HCT116 (cell line): Measurements from ENCODE around the gene SCN3B. TPM values are rescaled to one million over a fixed set of nuclear protein-coding genes. Genes with fewer than 3 reads are reported as not detected.

Source experiments
- ATAC-seq: fragments of 200-7000 bp; cut with Tn5 transposase; 2 replicates; pipeline ENCODE4 v1.9.1; 2020; ENCODE audit warnings: mild to moderate bottlenecking, moderate library complexity
- BruUV-seq: library from RNA; stranded (reverse); fragments of 400-500 nt; replicated peaks from 2 replicates; lab custom pipeline; 2021; lab: Mats Ljungman, UMichigan
- CTCF ChIA-PET: fragments of 300-600 bp; sonication (Branson Sonifier 250); formaldehyde crosslinking; loops from one replicate; lab custom pipeline; 2021; ENCODE audit warnings: antibody characterized with exemption; lab: Charles Lee
- POLR2A ChIA-PET: fragments of 300-600, 350-600 bp; sonication (Branson Sonifier 250); formaldehyde crosslinking; loops from one replicate; lab custom pipeline; 2021; ENCODE audit warnings: antibody characterized with exemption; lab: Charles Lee
- RAD21 ChIA-PET, 2 experiments: fragments of 300-600 bp; sonication (Branson Sonifier 250); formaldehyde crosslinking; loops; one replicate each; lab custom pipeline; 2023; ENCODE audit warnings: low total read pairs in 2 of 2; ENCODE audit not compliant: uncharacterized antibody in 2 of 2, unreplicated experiment in 2 of 2, low non-redundant PET in 1 of 2; lab: Charles Lee
- DNase-seq: peaks from one replicate; pipeline ENCODE4 v3.0.0-alpha.2; 2010; ENCODE audit warnings: low read depth, low spot score
- H2AFZ ChIP-seq: fragments of 200-600 bp; shearing (Covaris generic), sonication (generic); 2 replicates; pipeline ENCODE4 v1.6.1; 2017; ENCODE audit warnings: low read depth, mixed run types, mixed read lengths, antibody characterized with exemption, low read length; ENCODE audit not compliant: poor library complexity, severe bottlenecking
- H3K27ac ChIP-seq: 2 replicates; pipeline ENCODE4 v1.5.1; 2012; ENCODE audit warnings: low read depth, low read length
- H3K27me3 ChIP-seq: fragments of 200-600 bp; sonication (generic); 2 replicates; pipeline ENCODE4 v1.6.1; 2016; ENCODE audit warnings: mixed run types, low read length, mixed read lengths; ENCODE audit not compliant: insufficient read depth
- H3K36me3 ChIP-seq, 2 experiments: fragments of 200-500 bp in 1 of 2; fragments of 200-600 bp in 1 of 2; sonication (Bioruptor generic) in 1 of 2; sonication (generic) in 1 of 2; 2 replicates each; pipeline versions ENCODE4 v1.5.1 to v1.6.1; 2014 to 2016; ENCODE audit warnings: low read length in 2 of 2, inconsistent platforms in 1 of 2, mixed read lengths in 1 of 2, mixed run types in 1 of 2; ENCODE audit not compliant: insufficient read depth in 2 of 2, control insufficient read depth in 1 of 2
- H3K4me1 ChIP-seq, 2 experiments: fragments of 200-600 bp in 1 of 2; sonication (generic) in 1 of 2; 2 replicates each; pipeline versions ENCODE4 v1.5.1 to v1.6.1; 2012 to 2017; ENCODE audit warnings: low read length in 2 of 2, inconsistent platforms in 1 of 2, mild to moderate bottlenecking in 1 of 2, mixed read lengths in 1 of 2, mixed run types in 1 of 2, moderate library complexity in 1 of 2; ENCODE audit not compliant: insufficient read depth in 2 of 2, control insufficient read depth in 1 of 2
- H3K4me2 ChIP-seq: fragments of 200-600 bp; sonication (generic); 2 replicates; pipeline ENCODE4 v1.6.1; 2017; ENCODE audit warnings: mixed run types, low read length, mixed read lengths
- H3K4me3 ChIP-seq, 2 experiments: fragments of 200-600 bp in 1 of 2; sonication (generic) in 1 of 2; replicated peaks in 1 of 2; 2 replicates each; pipeline ENCODE4 v1.5.1; 2011 to 2016; ENCODE audit warnings: low read length in 2 of 2, control low read depth in 1 of 2, low read depth in 1 of 2, mild to moderate bottlenecking in 1 of 2, mixed read lengths in 1 of 2, mixed run types in 1 of 2
- H3K79me2 ChIP-seq: fragments of 200-600 bp; sonication (generic); 2 replicates; pipeline ENCODE4 v1.6.1; 2017; ENCODE audit warnings: mild to moderate bottlenecking, mixed run types, low read length, moderate library complexity, mixed read lengths; ENCODE audit not compliant: insufficient read depth
- H3K9ac ChIP-seq: fragments of 200-600 bp; sonication (generic); 2 replicates; pipeline ENCODE4 v1.6.1; 2016; ENCODE audit warnings: low read length, mixed read lengths
- H3K9me2 ChIP-seq: fragments of 200-600 bp; sonication (generic), shearing (Covaris generic); 2 replicates; pipeline ENCODE4 v1.6.1; 2017; ENCODE audit warnings: mixed run types, mild to moderate bottlenecking, moderate library complexity; ENCODE audit not compliant: insufficient read depth
- H3K9me3 ChIP-seq, 2 experiments: fragments of 200-500 bp in 1 of 2; fragments of 200-600 bp in 1 of 2; sonication (Bioruptor generic) in 1 of 2; sonication (generic) in 1 of 2; 2 replicates each; pipeline ENCODE4 v1.6.1; 2014 to 2017; ENCODE audit warnings: low read length in 2 of 2, mixed read lengths in 2 of 2, inconsistent platforms in 1 of 2, low read depth in 1 of 2, mild to moderate bottlenecking in 1 of 2, mixed run types in 1 of 2, moderate library complexity in 1 of 2; ENCODE audit not compliant: control insufficient read depth in 1 of 2, insufficient read depth in 1 of 2
- H4K20me1 ChIP-seq: fragments of 200-600 bp; sonication (generic), shearing (Covaris generic); 2 replicates; pipeline ENCODE4 v1.6.1; 2017; ENCODE audit warnings: mixed run types, mild to moderate bottlenecking, moderate library complexity; ENCODE audit not compliant: insufficient read depth
- CBX3 ChIP-seq: IDR thresholded peaks from 2 replicates; pipeline ENCODE4 v1.6.1; 2012; ENCODE audit warnings: low read depth
- EGR1 ChIP-seq: IDR thresholded peaks from 2 replicates; pipeline ENCODE4 v1.6.1; 2012; ENCODE audit warnings: low read depth
- ELF1 ChIP-seq: IDR thresholded peaks from 2 replicates; pipeline ENCODE4 v1.6.1; 2012; ENCODE audit warnings: low read depth, borderline replicate concordance
- EZH2 ChIP-seq: fragments of 200-600 bp; sonication (generic); IDR thresholded peaks from 2 replicates; pipeline ENCODE4 v1.6.1; 2017; ENCODE audit warnings: antibody characterized with exemption, mixed run types
- EZH2phosphoT487 ChIP-seq: fragments of 200-600 bp; IDR thresholded peaks from 2 replicates; pipeline ENCODE4 v1.6.1; 2018; ENCODE audit warnings: antibody characterized with exemption, borderline replicate concordance
- FOSL1 ChIP-seq: IDR thresholded peaks from 2 replicates; pipeline ENCODE4 v1.6.1; 2012; ENCODE audit warnings: low read depth
- JUND ChIP-seq: IDR thresholded peaks from 2 replicates; pipeline ENCODE4 v1.6.1; 2012
- POLR2A ChIP-seq: IDR thresholded peaks from 2 replicates; pipeline ENCODE4 v1.7.0; 2011; ENCODE audit warnings: borderline replicate concordance; ENCODE audit not compliant: insufficient read depth, insufficient read length; ENCODE audit errors: extremely low read depth
- POLR2AphosphoS5 ChIP-seq: IDR thresholded peaks from 2 replicates; pipeline ENCODE4 v1.6.1; 2011; ENCODE audit warnings: mild to moderate bottlenecking, low read depth, low read length, moderate library complexity
- RAD21 ChIP-seq: IDR thresholded peaks from 2 replicates; pipeline ENCODE4 v1.6.1; 2012; ENCODE audit warnings: low read depth, mild to moderate bottlenecking
- REST ChIP-seq: IDR thresholded peaks from 2 replicates; pipeline ENCODE4 v1.6.1; 2012; ENCODE audit warnings: low read depth
- SP1 ChIP-seq: IDR thresholded peaks from 2 replicates; pipeline ENCODE4 v1.6.1; 2012; ENCODE audit warnings: low read depth
- TCF7L2 ChIP-seq: IDR thresholded peaks from 2 replicates; pipeline ENCODE4 v1.7.0; 2011; ENCODE audit warnings: borderline replicate concordance, inconsistent platforms; ENCODE audit not compliant: insufficient read depth, insufficient read length; ENCODE audit errors: extremely low read depth
- YY1 ChIP-seq: IDR thresholded peaks from 2 replicates; pipeline ENCODE4 v1.6.1; 2011; ENCODE audit warnings: low read length, low read depth, moderate library complexity, mild to moderate bottlenecking; ENCODE audit not compliant: insufficient replicate concordance; ENCODE audit errors: extremely low read depth
- ZFX ChIP-seq: fragments of 450-650 bp; IDR thresholded peaks from 2 replicates; pipeline ENCODE4 v1.6.1; 2017
- ZNF274 ChIP-seq: fragments of 200-500 bp; sonication (Bioruptor generic); IDR thresholded peaks from 2 replicates; pipeline ENCODE4 v1.6.1; 2014; ENCODE audit warnings: mild to moderate bottlenecking, low read depth, low read length, inconsistent platforms
- intact Hi-C: fragments of 100-400 bp; cut with micrococcal nuclease; formaldehyde crosslinking; loops from 2 replicates; pipeline ENCODE4 v1.10.0; 2022
- total RNA-seq: library from RNA; stranded (reverse); gene quantifications from one replicate; pipeline ENCODE4 v1.2.1, GENCODE V29; 2021; ENCODE audit not compliant: unreplicated experiment
- TF ChIP-seq, protein P1 (sequence below): IDR thresholded peaks from 2 replicates; pipeline ENCODE4 v1.6.1; 2012
- TF ChIP-seq, protein P2 (sequence below): IDR thresholded peaks from 2 replicates; pipeline ENCODE4 v1.6.1; 2012
- TF ChIP-seq, protein P3 (sequence below), 3 experiments: fragments of 200-600 bp in 1 of 3; sonication (generic) in 1 of 3; IDR thresholded peaks in 2 of 3; conservative IDR thresholded peaks in 1 of 3; 2 replicates each; pipeline ENCODE4 v1.5.1; 2012 to 2017; ENCODE audit warnings: low read depth in 2 of 3, low read length in 2 of 3, antibody characterized with exemption in 1 of 3, borderline replicate concordance in 1 of 3, control low read depth in 1 of 3, mild to moderate bottlenecking in 1 of 3, mixed read lengths in 1 of 3, mixed run types in 1 of 3, moderate library complexity in 1 of 3; ENCODE audit not compliant: insufficient read depth in 1 of 3

The SCN3B gene
- total RNA-seq, 1 experiment from 2014 or later, result 0.05 TPM

- Histone ChIP-seq H3K27me3 (peaks cover 43% of the 10 kb centered on the region), H3K4me2 (no peak overlapping the region), H3K4me3 (no peak overlapping the region), H3K9me3 (no peaks in the 10 kb centered on the region), H4K20me1 (no peaks in the 10 kb centered on the region), H3K9ac (no peak overlapping the region), H3K79me2 (no peaks in the 10 kb centered on the region), H2AFZ (no peak overlapping the region), H3K27ac (no peak overlapping the region), H3K9me2 (no peaks in the 10 kb centered on the region), H3K36me3 (no peaks in the 10 kb centered on the region), H3K4me1 (no peaks in the 10 kb centered on the region)
- intact Hi-C loops, result no loop called here
- no peak for DNase-seq
- ChIA-PET CTCF (no interaction called here), POLR2A (no interaction called here), RAD21 (no interaction called here)
- BruUV-seq, result no TSS peak
- ATAC-seq, result no peak
- TF ChIP-seq EGR1, result no peak
- TF ChIP-seq ZNF274, result no peak
- no peak for TF ChIP-seq POLR2AphosphoS5
- no peak for TF ChIP-seq CBX3
- TF ChIP-seq, protein P1, sequence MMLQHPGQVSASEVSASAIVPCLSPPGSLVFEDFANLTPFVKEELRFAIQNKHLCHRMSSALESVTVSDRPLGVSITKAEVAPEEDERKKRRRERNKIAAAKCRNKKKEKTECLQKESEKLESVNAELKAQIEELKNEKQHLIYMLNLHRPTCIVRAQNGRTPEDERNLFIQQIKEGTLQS, result no peak
- no peak for TF ChIP-seq EZH2
- TF ChIP-seq FOSL1, result no peak
- no peak for TF ChIP-seq ZFX
- TF ChIP-seq, protein P2, sequence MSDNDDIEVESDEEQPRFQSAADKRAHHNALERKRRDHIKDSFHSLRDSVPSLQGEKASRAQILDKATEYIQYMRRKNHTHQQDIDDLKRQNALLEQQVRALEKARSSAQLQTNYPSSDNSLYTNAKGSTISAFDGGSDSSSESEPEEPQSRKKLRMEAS, result no peak
- no peak for TF ChIP-seq POLR2A
- no peak for TF ChIP-seq REST
- TF ChIP-seq ELF1, result no peak
- no peak for TF ChIP-seq EZH2phosphoT487
- TF ChIP-seq YY1, result no peak
- TF ChIP-seq SP1, result no peak
- no peak for TF ChIP-seq RAD21
- no peak for TF ChIP-seq JUND
- TF ChIP-seq, protein P3, sequence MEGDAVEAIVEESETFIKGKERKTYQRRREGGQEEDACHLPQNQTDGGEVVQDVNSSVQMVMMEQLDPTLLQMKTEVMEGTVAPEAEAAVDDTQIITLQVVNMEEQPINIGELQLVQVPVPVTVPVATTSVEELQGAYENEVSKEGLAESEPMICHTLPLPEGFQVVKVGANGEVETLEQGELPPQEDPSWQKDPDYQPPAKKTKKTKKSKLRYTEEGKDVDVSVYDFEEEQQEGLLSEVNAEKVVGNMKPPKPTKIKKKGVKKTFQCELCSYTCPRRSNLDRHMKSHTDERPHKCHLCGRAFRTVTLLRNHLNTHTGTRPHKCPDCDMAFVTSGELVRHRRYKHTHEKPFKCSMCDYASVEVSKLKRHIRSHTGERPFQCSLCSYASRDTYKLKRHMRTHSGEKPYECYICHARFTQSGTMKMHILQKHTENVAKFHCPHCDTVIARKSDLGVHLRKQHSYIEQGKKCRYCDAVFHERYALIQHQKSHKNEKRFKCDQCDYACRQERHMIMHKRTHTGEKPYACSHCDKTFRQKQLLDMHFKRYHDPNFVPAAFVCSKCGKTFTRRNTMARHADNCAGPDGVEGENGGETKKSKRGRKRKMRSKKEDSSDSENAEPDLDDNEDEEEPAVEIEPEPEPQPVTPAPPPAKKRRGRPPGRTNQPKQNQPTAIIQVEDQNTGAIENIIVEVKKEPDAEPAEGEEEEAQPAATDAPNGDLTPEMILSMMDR (IDR thresholded peaks at IDR 0.05 in 2 of 3, conservative IDR thresholded peaks at IDR 0.05 in 1 of 3; ENCODE audit: borderline replicate concordance in 1 of 3, insufficient read depth in 1 of 3, low read depth in 2 of 3, low read length in 2 of 3), result no peak
- TF ChIP-seq TCF7L2, result no peak
Measured at GRCh38 chr11:123677510-123677909, 23.1 kb upstream of the SCN3B start.
